Memory B cell (primary cell): ENCODE results near the gene PIGR.
A peak's percentile ranks its signal among the peaks of the same experiment; 100 is the strongest.

ENCODE experiments used
- ATAC-seq: fragments of 150-1000 bp; cut with Tn5 transposase; 2 replicates; pipeline ENCODE4 v1.10.0; 2021; ENCODE audit warnings: low read depth, mild to moderate bottlenecking, moderate library complexity
- DNase-seq, 2 donors: peaks; one replicate each; pipeline ENCODE4 v3.0.0; 2022; ENCODE audit warnings: low spot score in 2 of 2
- H3K27ac Mint-ChIP-seq: one replicate; pipeline ENCODE4 v1.8.0; 2022; ENCODE audit warnings: mild to moderate bottlenecking, moderate library complexity, mixed read lengths
- H3K27me3 Mint-ChIP-seq: one replicate; pipeline ENCODE4 v1.8.0; 2022; ENCODE audit warnings: mixed read lengths
- H3K36me3 Mint-ChIP-seq: one replicate; pipeline ENCODE4 v1.8.0; 2022; ENCODE audit warnings: mild to moderate bottlenecking, mixed read lengths
- H3K4me1 Mint-ChIP-seq: one replicate; pipeline ENCODE4 v1.8.0; 2022; ENCODE audit warnings: mixed read lengths
- H3K4me3 Mint-ChIP-seq: one replicate; pipeline ENCODE4 v1.8.0; 2022; ENCODE audit warnings: mild to moderate bottlenecking, moderate library complexity, mixed read lengths
- H3K9me3 Mint-ChIP-seq: one replicate; pipeline ENCODE4 v1.8.0; 2022; ENCODE audit warnings: mixed read lengths

PIGR gene

GRCh38 chr1:206916000-206916709, 30.1 kb downstream of the PIGR start:
- peaks cover 71% of the 10 kb centered on the region for H3K4me1 Mint-ChIP-seq

DNA sequence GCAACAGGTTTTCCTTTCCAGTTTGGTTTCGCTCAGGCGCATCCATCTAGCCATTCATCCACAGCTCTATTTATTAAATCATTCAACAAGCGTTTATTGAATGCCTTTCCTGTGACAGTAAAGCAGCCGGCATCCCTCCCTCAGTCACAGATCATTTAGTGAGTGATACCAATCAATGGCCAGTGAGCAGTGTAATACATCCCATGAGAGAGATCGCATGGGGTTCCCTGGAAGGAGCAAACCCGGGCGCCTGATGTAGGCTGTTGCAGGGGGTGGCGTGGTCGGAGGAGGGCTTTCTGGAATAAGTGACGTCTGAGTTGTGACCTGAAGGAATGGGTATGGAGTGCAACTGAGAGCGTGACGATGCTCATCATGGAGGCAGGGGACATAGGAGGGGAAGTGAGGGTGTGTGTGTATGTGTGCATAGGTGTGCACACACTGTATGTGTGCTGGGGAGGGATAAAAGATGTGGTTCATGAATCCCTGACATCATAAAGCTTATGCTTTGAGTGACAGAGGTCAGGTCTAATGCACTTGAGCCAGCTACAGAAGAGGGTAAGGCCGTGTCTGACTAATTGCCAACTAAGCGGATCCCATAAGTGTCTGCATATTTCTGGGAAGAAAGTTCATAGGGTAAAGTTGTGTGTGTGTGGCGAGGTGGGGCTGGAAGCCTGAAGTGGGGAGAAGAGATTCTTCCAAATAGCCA, 31.1 kb downstream of the PIGR start:
- DNase-seq (no peak), ATAC-seq (no peak)
- Mint-ChIP-seq H3K4me3 (no peak overlapping the region), H3K27ac (no peak overlapping the region), H3K36me3 (peaks cover 77% of the 10 kb centered on the region), H3K27me3 (no peaks in the 10 kb centered on the region), H3K9me3 (no peaks in the 10 kb centered on the region), H3K4me1 (peaks cover 77% of the 10 kb centered on the region)

More at GRCh38 chr1:206916000-206916709, 30.1 kb downstream of the PIGR start:
- no peaks in the 10 kb centered on the region for H3K27me3 Mint-ChIP-seq
- no peak overlapping the region for H3K27ac Mint-ChIP-seq
- ATAC-seq (no peak), DNase-seq (no peak)
- peaks cover 80% of the 10 kb centered on the region for H3K36me3 Mint-ChIP-seq
- H3K9me3 Mint-ChIP-seq: no peaks in the 10 kb centered on the region
- H3K4me3 Mint-ChIP-seq: no peak overlapping the region

DNA sequence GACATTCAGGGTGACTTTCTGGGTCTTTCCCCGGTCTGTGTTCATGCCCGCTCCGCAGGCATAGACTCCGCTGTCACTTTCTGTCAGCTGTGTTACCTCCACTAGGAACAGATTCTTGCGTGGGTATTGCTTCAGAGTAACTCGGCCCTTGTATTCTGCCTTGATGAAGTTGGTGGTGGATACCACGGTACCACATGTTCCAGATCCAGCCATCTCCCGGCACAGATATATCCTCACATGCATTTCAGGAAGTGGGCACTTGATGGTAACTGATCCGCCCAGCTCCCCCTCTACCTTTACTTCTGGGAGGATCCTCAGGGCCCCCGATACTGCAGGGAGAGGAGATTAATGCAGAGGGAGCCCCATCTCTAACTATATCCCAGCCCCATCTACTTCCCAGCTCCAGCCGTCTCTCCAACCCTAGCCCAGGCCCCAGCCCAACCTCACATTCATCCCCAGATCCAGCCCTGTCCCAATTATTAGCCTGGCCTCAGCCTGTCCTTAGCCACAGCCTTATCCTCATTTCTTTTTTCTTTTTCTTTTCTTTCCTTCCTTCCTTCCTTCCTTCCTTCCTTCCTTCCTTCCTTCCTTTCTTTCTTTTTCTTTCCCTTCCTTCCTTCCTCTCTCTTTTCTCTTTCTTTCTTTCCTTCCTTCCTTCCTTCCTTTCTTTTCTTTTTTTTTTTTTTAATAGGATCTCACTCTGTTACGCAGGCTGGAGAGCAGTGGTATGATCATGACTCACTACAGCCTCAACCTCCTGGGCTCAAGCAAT, 32.3 kb downstream of the PIGR start:
- Mint-ChIP-seq H3K9me3 (no peaks in the 10 kb centered on the region), H3K4me1 (peaks cover 78% of the 10 kb centered on the region), H3K27me3 (no peaks in the 10 kb centered on the region), H3K36me3 (peaks cover 69% of the 10 kb centered on the region), H3K27ac (no peak overlapping the region), H3K4me3 (no peak overlapping the region)
- ATAC-seq (no peak), DNase-seq (no peak)

DNA sequence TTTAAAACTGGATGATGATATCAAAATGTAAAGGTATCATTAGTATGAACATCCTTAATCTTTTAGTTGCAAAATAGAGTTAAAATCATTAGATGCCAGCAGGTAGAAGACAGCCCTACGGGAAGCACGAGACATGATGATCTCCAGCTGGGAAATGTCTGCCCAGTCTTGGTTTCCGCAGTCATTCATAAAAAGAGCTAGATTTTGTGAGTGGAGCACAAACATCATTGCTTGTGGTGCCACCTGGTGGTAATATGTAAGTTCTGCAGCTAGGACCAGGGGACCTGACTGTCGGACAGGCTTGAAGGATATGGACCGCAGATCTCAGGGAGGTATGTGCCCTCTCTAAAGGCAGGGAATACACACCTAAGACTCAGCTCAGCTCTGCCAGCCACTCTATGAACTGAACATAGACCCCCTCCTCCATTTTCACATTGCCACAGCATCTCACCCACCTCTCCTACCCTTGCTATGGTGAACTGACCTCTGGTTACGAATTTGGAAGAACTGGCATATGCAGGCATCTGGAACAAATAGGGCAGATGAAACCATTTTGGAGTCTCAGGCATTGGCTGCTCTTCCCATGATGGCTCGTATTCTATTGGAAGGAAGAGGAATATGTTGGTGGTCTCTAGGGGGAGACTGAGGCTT, 33.7 kb downstream of the PIGR start:
- Mint-ChIP-seq H3K4me3 (no peak overlapping the region), H3K27me3 (no peaks in the 10 kb centered on the region), H3K4me1 (peaks cover 79% of the 10 kb centered on the region), H3K27ac (no peak overlapping the region), H3K9me3 (no peaks in the 10 kb centered on the region), H3K36me3 (peaks cover 70% of the 10 kb centered on the region)
- peak; percentile 60 to 70 for DNase-seq
- ATAC-seq: peak; percentile 66

- Mint-ChIP-seq H3K36me3 (peaks cover 61% of the 10 kb centered on the region), H3K9me3 (no peaks in the 10 kb centered on the region), H3K4me3 (peak overlapping the region; percentile 69), H3K27me3 (no peaks in the 10 kb centered on the region), H3K27ac (peak overlapping the region; percentile 81), H3K4me1 (peaks cover 72% of the 10 kb centered on the region)
- DNase-seq (peak in 1 of 2 donors; percentile 59), ATAC-seq (peak; percentile 58)
These were observed 35.1 kb downstream of the PIGR start for GRCh38 chr1:206911064-206911663.

GRCh38 chr1:206909883-206910318, 36.4 kb downstream of the PIGR start:
- Mint-ChIP-seq H3K4me3 (peak overlapping the region; percentile 54), H3K27ac (peak overlapping the region; percentile 81), H3K36me3 (peaks cover 58% of the 10 kb centered on the region), H3K27me3 (no peaks in the 10 kb centered on the region), H3K4me1 (peaks cover 71% of the 10 kb centered on the region), H3K9me3 (no peaks in the 10 kb centered on the region)
- no peak for DNase-seq
- no peak for ATAC-seq

DNA sequence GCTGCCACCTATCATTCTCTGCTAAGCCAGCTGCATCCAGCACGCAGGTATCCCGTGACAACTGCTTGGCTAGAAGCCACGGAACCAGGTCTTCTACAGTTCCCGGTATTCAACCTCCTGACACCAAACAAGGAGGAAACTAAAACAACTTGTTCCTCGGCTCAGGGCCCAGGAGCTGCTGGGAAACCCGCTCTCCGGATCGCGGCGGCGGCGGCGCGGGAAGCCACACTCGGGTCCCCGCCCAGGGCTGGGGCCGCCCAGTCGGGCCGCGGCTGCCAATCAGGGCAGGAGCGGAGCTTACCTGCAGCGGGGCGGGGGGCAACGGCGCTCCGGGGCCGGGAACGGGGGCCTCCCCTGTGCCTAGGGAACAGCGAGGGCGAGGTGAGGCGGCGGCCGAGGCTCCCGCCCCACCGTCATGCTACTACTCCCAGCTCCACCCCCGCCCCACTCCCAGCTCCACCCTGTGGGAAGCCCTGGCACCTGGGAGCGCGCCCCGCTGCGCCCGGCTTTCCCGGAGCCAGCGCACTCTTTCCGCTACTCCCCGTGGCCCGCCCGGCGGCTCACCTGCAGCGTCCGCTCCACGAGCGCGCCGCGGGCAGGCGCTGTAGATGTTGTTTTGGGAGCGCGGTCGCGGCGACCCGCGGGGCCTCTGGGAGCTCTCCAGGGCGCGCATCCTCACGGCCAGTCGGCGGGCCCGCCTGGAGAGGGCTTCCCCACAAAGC, 36.9 kb downstream of the PIGR start:
- Mint-ChIP-seq H3K4me1 (peaks cover 70% of the 10 kb centered on the region), H3K27me3 (no peaks in the 10 kb centered on the region), H3K4me3 (peak overlapping the region; percentile 37), H3K36me3 (peaks cover 59% of the 10 kb centered on the region), H3K27ac (peak overlapping the region; percentile 81), H3K9me3 (no peaks in the 10 kb centered on the region)
- ATAC-seq (peak; percentile 18), DNase-seq (peak in 1 of 2 donors; percentile 37)

GRCh38 chr1:206908038-206908437, 38.2 kb downstream of the PIGR start:
- peak overlapping the region; percentile 54 for H3K4me3 Mint-ChIP-seq
- peak overlapping the region; percentile 25 for H3K27ac Mint-ChIP-seq
- peaks cover 63% of the 10 kb centered on the region for H3K4me1 Mint-ChIP-seq
- peaks cover 62% of the 10 kb centered on the region for H3K36me3 Mint-ChIP-seq
- no peaks in the 10 kb centered on the region for H3K27me3 Mint-ChIP-seq
- ATAC-seq (no peak), DNase-seq (no peak)
- no peaks in the 10 kb centered on the region for H3K9me3 Mint-ChIP-seq

GRCh38 chr1:206907304-206907991, 38.8 kb downstream of the PIGR start:
- DNase-seq (no peak), ATAC-seq (no peak)
- no peaks in the 10 kb centered on the region for H3K9me3 Mint-ChIP-seq
- H3K4me3 Mint-ChIP-seq: peak overlapping the region; percentile 54
- no peak overlapping the region for H3K27ac Mint-ChIP-seq
- peaks cover 60% of the 10 kb centered on the region for H3K36me3 Mint-ChIP-seq
- peaks cover 62% of the 10 kb centered on the region for H3K4me1 Mint-ChIP-seq
- no peaks in the 10 kb centered on the region for H3K27me3 Mint-ChIP-seq

DNA sequence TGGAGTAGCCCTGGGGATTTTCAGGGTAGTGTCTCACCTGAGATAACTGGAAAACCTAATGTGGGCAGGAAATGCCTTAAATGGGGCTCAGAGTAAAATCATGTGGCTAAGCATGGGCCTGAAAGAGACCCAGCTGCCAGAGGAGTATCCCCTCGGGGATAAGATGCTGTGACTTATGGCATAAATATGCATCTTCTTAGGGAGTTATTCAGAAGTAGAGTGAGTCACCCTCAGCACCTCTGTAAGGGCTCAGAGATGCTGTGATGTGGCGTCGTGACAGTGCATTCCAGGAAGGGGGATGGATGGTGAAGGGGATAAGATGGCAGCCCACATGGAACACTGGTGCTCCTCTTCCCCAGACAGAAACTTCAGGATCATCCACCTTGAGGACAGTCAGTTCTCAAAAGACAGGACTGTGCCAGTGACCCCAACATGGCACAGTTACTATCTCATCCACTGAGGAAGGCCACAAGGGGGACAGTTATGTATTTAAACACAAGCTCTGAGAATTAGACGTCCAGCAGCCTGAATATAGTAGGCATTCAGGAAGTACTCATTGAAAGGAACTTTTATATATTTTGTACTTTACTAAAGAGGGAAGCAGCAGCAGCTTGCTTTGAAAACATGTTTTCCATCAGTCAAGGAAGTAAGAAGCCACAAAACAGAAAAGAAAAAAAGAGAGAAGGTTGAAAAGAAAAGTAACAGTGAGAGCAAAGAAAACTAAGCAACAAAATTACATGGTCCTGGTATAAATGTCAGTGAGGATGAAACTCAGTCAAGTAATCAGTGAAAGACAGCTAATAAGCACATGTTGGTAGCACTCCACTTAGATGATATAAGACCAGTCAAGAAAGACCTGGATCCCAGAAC, 40.7 kb downstream of the PIGR start:
- H3K36me3 Mint-ChIP-seq: peaks cover 43% of the 10 kb centered on the region
- peak overlapping the region; percentile 68 for H3K27ac Mint-ChIP-seq
- H3K9me3 Mint-ChIP-seq: no peaks in the 10 kb centered on the region
- peak; percentile 80 for ATAC-seq
- peak overlapping the region; percentile 49 for H3K4me3 Mint-ChIP-seq
- no peak for DNase-seq
- peaks cover 53% of the 10 kb centered on the region for H3K4me1 Mint-ChIP-seq
- no peaks in the 10 kb centered on the region for H3K27me3 Mint-ChIP-seq

DNA sequence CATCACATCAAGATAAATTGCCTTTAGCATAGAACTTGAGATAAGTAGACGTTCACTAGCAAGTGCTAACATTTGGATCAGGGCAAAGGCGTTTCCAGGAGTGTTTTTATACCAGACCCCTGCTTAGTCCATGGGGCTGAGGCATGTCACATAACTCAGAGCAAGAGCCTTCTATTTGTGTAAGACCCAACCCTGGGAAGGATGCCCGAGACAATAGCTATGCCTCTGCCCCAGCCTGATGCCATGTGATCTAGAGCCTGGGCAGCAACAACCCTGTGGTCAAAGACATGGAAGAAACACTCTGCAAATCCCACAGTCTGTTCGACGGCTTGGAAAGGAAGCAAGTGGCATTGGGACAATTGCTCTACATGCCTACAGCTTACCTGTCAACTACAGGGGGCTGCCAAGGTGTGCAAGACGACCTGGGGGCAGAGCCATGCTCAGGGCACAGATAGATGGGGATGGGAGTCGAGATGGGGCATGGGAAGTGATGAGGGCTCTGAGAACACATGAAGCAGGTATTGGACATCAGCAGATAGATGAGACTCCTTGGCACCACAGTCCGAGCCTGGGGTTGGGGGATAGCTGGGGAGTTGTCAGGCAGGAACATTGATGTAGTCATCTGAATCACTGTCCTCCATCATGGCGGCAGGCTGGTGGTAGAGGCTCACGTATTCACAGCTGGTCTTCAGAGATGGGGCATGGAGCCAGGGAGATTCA, 41.7 kb downstream of the PIGR start:
- no peaks in the 10 kb centered on the region for H3K9me3 Mint-ChIP-seq
- no peaks in the 10 kb centered on the region for H3K27me3 Mint-ChIP-seq
- no peak overlapping the region for H3K4me3 Mint-ChIP-seq
- no peak for ATAC-seq
- peaks cover 56% of the 10 kb centered on the region for H3K4me1 Mint-ChIP-seq
- H3K27ac Mint-ChIP-seq: peak overlapping the region; percentile 68
- no peak for DNase-seq
- peaks cover 43% of the 10 kb centered on the region for H3K36me3 Mint-ChIP-seq
